Erythroblast (primary cell): Measurements from ENCODE around the gene SAMD11.
"Not testable (repeated sequence)": the region's sequence is repeated elsewhere in the genome, so short reads cannot be mapped to it uniquely, and the experiment has no call there.

Experiments used
- GATA1 ChIP-seq: IDR thresholded peaks from 2 replicates; pipeline ENCODE4 v1.6.1; 2011; ENCODE audit warnings: low read depth, mild to moderate bottlenecking, control low read depth, low read length, moderate library complexity
- POLR2A ChIP-seq: IDR thresholded peaks from 2 replicates; pipeline ENCODE4 v1.6.1; 2011; ENCODE audit warnings: mild to moderate bottlenecking, low read length

DNA sequence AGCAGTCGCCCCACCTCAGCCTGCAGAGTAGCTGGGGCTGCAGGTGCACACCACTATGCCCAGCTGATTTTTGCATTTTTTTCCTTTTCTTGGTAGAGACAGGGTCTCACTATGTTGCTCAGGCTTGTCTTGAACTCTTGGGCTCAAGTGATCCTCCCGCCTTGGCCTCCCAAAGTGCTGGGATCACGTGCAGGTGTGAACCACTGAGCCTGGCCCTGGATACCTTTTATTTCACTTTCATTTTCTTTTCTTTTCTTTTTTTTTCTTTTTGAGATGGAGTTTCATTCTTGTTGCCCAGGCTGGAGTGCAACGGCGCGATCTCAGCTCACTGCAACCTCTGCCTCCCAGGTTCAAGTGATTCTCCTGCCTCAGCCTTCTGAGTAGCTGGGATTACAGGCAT lies 67.6 kb downstream of the SAMD11 start:
- TF ChIP-seq POLR2A, GATA1: not testable (repeated sequence)
